HepG2 (cell line): ENCODE results near the gene KCNJ14. TPM values are rescaled to one million over a fixed set of nuclear protein-coding genes. Genes with fewer than 3 reads are reported as not detected.

ENCODE experiments used
- AHR ChIP-seq: IDR thresholded peaks from 2 replicates; pipeline ENCODE4 v1.6.1; 2018; ENCODE audit warnings: missing genetic modification reagents, missing compliant biosample characterization
- AKAP8 ChIP-seq: sonication (generic); formaldehyde crosslinking; IDR thresholded peaks from 2 replicates; pipeline ENCODE4 v1.5.1; 2020; ENCODE audit warnings: mild to moderate bottlenecking, missing genetic modification reagents
- ARID2 ChIP-seq: sonication (generic); formaldehyde crosslinking; IDR thresholded peaks from 2 replicates; pipeline ENCODE4 v1.8.1; 2022; ENCODE audit warnings: mild to moderate bottlenecking, missing genetic modification reagents, borderline replicate concordance
- BCL6 ChIP-seq: IDR thresholded peaks from 2 replicates; pipeline ENCODE4 v1.6.1; 2016; ENCODE audit warnings: missing genetic modification reagents, missing compliant biosample characterization
- BORCS8-MEF2B ChIP-seq: sonication (generic); formaldehyde crosslinking; IDR thresholded peaks from 2 replicates; pipeline ENCODE4 v1.8.0; 2022; ENCODE audit warnings: mild to moderate bottlenecking, missing genetic modification reagents
- FOXJ3 ChIP-seq: sonication (generic); formaldehyde crosslinking; IDR thresholded peaks from 2 replicates; pipeline ENCODE4 v1.4.0; 2020; ENCODE audit warnings: missing genetic modification reagents, mild to moderate bottlenecking, borderline replicate concordance
- GTF3A ChIP-seq: sonication (generic); formaldehyde crosslinking; conservative IDR thresholded peaks from 2 replicates; pipeline ENCODE4 v1.4.0; 2020; ENCODE audit warnings: mild to moderate bottlenecking, missing genetic modification reagents
- IKZF4 ChIP-seq: sonication (generic); formaldehyde crosslinking; IDR thresholded peaks from 2 replicates; pipeline ENCODE4 v1.5.1; 2020; ENCODE audit warnings: borderline replicate concordance, mild to moderate bottlenecking, low read depth, missing genetic modification reagents; ENCODE audit errors: not compliant biosample characterization
- KLF15 ChIP-seq: sonication (generic); formaldehyde crosslinking; IDR thresholded peaks from 2 replicates; pipeline ENCODE4 v1.8.1; 2023; ENCODE audit warnings: borderline replicate concordance, mild to moderate bottlenecking, inconsistent platforms, missing genetic modification reagents, mixed read lengths
- MYC ChIP-seq: sonication (generic); formaldehyde crosslinking; IDR thresholded peaks from 2 replicates; pipeline ENCODE4 v1.9.0; 2021; ENCODE audit warnings: missing genetic modification reagents, borderline replicate concordance
- PRPF4 ChIP-seq: fragments of 200-400 bp; formaldehyde crosslinking; IDR thresholded peaks from 2 replicates; pipeline ENCODE4 v1.6.1; 2016; ENCODE audit warnings: low read length, low read depth; ENCODE audit not compliant: poor library complexity, severe bottlenecking
- TGIF2 ChIP-seq: IDR thresholded peaks from 2 replicates; pipeline ENCODE4 v1.6.1; 2016; ENCODE audit warnings: control low read depth, missing compliant biosample characterization
- ZNF205 ChIP-seq: IDR thresholded peaks from 2 replicates; pipeline ENCODE4 v1.6.1; 2018; ENCODE audit warnings: missing biosample characterization, missing genetic modification reagents
- ZNF343 ChIP-seq: sonication (generic); formaldehyde crosslinking; IDR thresholded peaks from 2 replicates; pipeline ENCODE4 v1.4.0; 2020; ENCODE audit warnings: mild to moderate bottlenecking, missing genetic modification reagents
- ZNF441 ChIP-seq: sonication (generic); formaldehyde crosslinking; IDR thresholded peaks from 2 replicates; pipeline ENCODE4 v1.7.0; 2021; ENCODE audit warnings: missing genetic modification reagents, borderline replicate concordance
- ZNF749 ChIP-seq: sonication (generic); formaldehyde crosslinking; IDR thresholded peaks from 2 replicates; pipeline ENCODE4 v1.8.0; 2022; ENCODE audit warnings: mild to moderate bottlenecking, missing genetic modification reagents, moderate library complexity, borderline replicate concordance
- polyA plus RNA-seq, 8 experiments: library from polyadenylated mRNA; depleted of rRNA in 3 of 8; stranded (reverse) in 7 of 8; unstranded in 1 of 8; fragments of >200 nt; fragmentation: Illumina TruSeq in 4 of 8; extraction: Trizol in 4 of 8; gene quantifications; 2 replicates each; pipeline versions ENCODE4 v1.2.1 to v1.2.3, GENCODE V29; 2011 to 2016; ENCODE audit warnings: low read depth in 4 of 8, missing spikeins in 1 of 8, mixed read lengths in 1 of 8; ENCODE audit not compliant: insufficient read depth in 1 of 8
- total RNA-seq, 5 experiments: library from RNA; depleted of rRNA; stranded (reverse); fragments of >200 nt; fragmentation: Illumina TruSeq; extraction: Trizol; gene quantifications; 2 replicates each; pipeline ENCODE4 v1.2.3, GENCODE V29; 2016; ENCODE audit warnings: low read depth in 1 of 5
- TF ChIP-seq, protein P1 (sequence below): sonication (generic); formaldehyde crosslinking; IDR thresholded peaks from 2 replicates; pipeline ENCODE4 v1.9.0; 2021; ENCODE audit warnings: mild to moderate bottlenecking, missing genetic modification reagents
- TF ChIP-seq, protein P2 (sequence below): sonication (generic); formaldehyde crosslinking; IDR thresholded peaks from 2 replicates; pipeline ENCODE4 v1.8.1; 2023; ENCODE audit warnings: missing genetic modification reagents, mild to moderate bottlenecking, borderline replicate concordance
- TF ChIP-seq, protein P3 (sequence below): IDR thresholded peaks from 2 replicates; pipeline ENCODE4 v1.6.1; 2016; ENCODE audit warnings: low read depth
- TF ChIP-seq, protein P4 (sequence below): sonication (generic); formaldehyde crosslinking; IDR thresholded peaks from 2 replicates; pipeline ENCODE4 v1.8.0; 2022; ENCODE audit warnings: low read depth, missing genetic modification reagents

KCNJ14 gene
- total and polyA plus RNA-seq, 2 of the 13 experiments (the other 11 are each of a cell fraction or from before 2014, with no cell fraction given): 0.20 to 0.51 TPM

DNA sequence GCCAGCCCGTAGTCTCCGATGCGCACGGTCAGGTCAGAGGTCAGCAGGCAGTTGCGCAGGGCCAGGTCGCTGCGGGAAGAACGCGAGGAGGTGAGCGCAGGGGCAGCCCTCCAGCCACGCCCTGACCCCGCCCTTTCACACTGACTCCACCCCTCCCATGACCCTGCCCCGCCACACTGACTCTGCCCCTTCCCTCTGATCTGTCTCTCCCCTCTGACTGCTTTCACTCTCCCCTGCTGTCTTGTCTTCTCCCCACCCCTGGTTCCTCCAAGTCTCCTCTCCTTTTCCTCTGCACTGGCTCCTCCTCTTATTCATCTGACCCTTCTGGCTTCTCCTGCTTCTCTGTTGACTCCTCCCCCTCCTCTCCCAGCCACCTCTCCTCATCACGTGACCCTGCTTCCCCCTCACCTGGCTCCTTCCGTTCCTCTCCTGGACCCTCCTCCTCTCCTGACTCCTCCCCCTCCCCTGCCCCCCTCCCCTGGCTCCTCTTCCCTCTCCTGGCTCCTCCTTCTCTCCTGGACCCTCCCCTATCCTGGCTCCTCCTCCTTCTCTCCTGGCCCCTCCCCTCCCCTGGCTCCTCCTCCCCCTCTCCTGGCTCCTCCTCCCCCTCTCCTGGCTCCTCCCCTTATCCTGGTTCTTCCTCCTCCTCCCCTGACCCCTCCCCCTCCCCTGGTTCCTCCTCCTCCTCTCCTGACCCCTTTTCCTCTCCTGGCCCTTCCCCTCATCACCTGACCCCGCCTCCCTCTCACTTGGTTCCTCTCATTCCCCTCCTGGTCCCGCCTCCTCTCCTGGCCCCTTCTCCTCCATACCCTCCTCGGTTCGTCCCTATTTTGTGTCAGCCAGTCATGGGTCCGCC lies 46.3 kb downstream of the KCNJ14 start (continued):
- TF ChIP-seq, protein P1, sequence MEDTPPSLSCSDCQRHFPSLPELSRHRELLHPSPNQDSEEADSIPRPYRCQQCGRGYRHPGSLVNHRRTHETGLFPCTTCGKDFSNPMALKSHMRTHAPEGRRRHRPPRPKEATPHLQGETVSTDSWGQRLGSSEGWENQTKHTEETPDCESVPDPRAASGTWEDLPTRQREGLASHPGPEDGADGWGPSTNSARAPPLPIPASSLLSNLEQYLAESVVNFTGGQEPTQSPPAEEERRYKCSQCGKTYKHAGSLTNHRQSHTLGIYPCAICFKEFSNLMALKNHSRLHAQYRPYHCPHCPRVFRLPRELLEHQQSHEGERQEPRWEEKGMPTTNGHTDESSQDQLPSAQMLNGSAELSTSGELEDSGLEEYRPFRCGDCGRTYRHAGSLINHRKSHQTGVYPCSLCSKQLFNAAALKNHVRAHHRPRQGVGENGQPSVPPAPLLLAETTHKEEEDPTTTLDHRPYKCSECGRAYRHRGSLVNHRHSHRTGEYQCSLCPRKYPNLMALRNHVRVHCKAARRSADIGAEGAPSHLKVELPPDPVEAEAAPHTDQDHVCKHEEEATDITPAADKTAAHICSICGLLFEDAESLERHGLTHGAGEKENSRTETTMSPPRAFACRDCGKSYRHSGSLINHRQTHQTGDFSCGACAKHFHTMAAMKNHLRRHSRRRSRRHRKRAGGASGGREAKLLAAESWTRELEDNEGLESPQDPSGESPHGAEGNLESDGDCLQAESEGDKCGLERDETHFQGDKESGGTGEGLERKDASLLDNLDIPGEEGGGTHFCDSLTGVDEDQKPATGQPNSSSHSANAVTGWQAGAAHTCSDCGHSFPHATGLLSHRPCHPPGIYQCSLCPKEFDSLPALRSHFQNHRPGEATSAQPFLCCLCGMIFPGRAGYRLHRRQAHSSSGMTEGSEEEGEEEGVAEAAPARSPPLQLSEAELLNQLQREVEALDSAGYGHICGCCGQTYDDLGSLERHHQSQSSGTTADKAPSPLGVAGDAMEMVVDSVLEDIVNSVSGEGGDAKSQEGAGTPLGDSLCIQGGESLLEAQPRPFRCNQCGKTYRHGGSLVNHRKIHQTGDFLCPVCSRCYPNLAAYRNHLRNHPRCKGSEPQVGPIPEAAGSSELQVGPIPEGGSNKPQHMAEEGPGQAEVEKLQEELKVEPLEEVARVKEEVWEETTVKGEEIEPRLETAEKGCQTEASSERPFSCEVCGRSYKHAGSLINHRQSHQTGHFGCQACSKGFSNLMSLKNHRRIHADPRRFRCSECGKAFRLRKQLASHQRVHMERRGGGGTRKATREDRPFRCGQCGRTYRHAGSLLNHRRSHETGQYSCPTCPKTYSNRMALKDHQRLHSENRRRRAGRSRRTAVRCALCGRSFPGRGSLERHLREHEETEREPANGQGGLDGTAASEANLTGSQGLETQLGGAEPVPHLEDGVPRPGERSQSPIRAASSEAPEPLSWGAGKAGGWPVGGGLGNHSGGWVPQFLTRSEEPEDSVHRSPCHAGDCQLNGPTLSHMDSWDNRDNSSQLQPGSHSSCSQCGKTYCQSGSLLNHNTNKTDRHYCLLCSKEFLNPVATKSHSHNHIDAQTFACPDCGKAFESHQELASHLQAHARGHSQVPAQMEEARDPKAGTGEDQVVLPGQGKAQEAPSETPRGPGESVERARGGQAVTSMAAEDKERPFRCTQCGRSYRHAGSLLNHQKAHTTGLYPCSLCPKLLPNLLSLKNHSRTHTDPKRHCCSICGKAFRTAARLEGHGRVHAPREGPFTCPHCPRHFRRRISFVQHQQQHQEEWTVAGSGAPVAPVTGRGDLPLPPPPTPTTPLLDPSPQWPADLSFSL: no peak
- TF ChIP-seq, protein P2, sequence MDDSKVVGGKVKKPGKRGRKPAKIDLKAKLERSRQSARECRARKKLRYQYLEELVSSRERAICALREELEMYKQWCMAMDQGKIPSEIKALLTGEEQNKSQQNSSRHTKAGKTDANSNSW (CRISPR knock-in tag): no peak
- TF ChIP-seq AKAP8 (CRISPR knock-in tag) (no peak), ARID2 (CRISPR knock-in tag) (no peak), AHR (CRISPR knock-in tag) (no peak), PRPF4 (no peak), BCL6 (CRISPR knock-in tag) (no peak), KLF15 (CRISPR knock-in tag) (no peak), ZNF441 (CRISPR knock-in tag) (no peak), ZNF749 (CRISPR knock-in tag) (no peak), FOXJ3 (CRISPR knock-in tag) (no peak), ZNF205 (no peak), ZNF343 (CRISPR knock-in tag) (no peak), TGIF2 (CRISPR knock-in tag) (no peak; the same call in 1 of the 2 replicates), IKZF4 (CRISPR knock-in tag) (no peak), MYC (CRISPR knock-in tag) (no peak), GTF3A (no peak), BORCS8-MEF2B (CRISPR knock-in tag) (no peak)
- TF ChIP-seq, protein P3, sequence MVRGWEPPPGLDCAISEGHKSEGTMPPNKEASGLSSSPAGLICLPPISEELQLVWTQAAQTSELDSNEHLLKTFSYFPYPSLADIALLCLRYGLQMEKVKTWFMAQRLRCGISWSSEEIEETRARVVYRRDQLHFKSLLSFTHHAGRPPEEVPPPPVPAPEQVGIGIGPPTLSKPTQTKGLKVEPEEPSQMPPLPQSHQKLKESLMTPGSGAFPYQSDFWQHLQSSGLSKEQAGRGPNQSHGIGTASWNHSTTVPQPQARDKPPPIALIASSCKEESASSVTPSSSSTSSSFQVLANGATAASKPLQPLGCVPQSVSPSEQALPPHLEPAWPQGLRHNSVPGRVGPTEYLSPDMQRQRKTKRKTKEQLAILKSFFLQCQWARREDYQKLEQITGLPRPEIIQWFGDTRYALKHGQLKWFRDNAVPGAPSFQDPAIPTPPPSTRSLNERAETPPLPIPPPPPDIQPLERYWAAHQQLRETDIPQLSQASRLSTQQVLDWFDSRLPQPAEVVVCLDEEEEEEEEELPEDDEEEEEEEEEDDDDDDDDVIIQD: no peak
- TF ChIP-seq, protein P4, sequence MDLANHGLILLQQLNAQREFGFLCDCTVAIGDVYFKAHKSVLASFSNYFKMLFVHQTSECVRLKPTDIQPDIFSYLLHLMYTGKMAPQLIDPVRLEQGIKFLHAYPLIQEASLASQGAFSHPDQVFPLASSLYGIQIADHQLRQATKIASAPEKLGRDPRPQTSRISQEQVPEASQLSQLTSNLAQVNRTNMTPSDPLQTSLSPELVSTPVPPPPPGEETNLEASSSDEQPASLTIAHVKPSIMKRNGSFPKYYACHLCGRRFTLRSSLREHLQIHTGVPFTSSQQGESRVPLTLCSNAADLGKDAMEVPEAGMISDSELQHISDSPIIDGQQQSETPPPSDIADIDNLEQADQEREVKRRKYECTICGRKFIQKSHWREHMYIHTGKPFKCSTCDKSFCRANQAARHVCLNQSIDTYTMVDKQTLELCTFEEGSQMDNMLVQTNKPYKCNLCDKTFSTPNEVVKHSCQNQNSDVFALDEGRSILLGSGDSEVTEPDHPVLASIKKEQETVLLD: no peak
